Heart left ventricle (tissue), 16 donors: ENCODE results near the gene ACAP3. TPM values are rescaled to one million over a fixed set of nuclear protein-coding genes. Genes with fewer than 3 reads are reported as not detected.

Experiments
- ATAC-seq, 4 donors: fragments of 200-7000 bp; cut with Tn5 transposase; one replicate each; pipeline ENCODE4 v1.9.1; 2020 to 2022; ENCODE audit warnings: moderate library complexity in 4 of 4, mild to moderate bottlenecking in 3 of 4, moderate number of reproducible peaks in 1 of 4
- DNase-seq, 5 donors: peaks; one replicate each; pipeline ENCODE4 v3.0.0-alpha.2; 2020
- H3K27ac ChIP-seq, 12 donors: fragments of 200-600 bp; sonication (generic) in 4 of 12; one replicate each; pipeline versions ENCODE4 v1.5.0 to v1.8.0; 2016 to 2022; ENCODE audit warnings: mild to moderate bottlenecking in 2 of 12
- H3K27me3 ChIP-seq, 9 donors: fragments of 200-600 bp; sonication (generic) in 2 of 9; one replicate each; pipeline versions ENCODE4 v1.5.1 to v1.8.0; 2016 to 2022; ENCODE audit warnings: mild to moderate bottlenecking in 3 of 9
- H3K36me3 ChIP-seq, 9 donors: fragments of 200-600 bp; sonication (generic) in 2 of 9; one replicate each; pipeline versions ENCODE4 v1.5.0 to v1.8.0; 2018 to 2022; ENCODE audit warnings: mild to moderate bottlenecking in 2 of 9
- H3K4me1 ChIP-seq, 12 donors: fragments of 200-600 bp; sonication (generic) in 4 of 12; one replicate each; pipeline versions ENCODE4 v1.5.0 to v1.8.0; 2016 to 2022; ENCODE audit warnings: mild to moderate bottlenecking in 3 of 12
- H3K4me3 ChIP-seq, 12 donors: fragments of 200-600 bp; sonication (generic) in 4 of 12; one replicate each; pipeline versions ENCODE4 v1.5.0 to v1.8.0; 2017 to 2022; ENCODE audit warnings: mild to moderate bottlenecking in 9 of 12, moderate library complexity in 4 of 12
- H3K9me3 ChIP-seq, 12 donors: fragments of 200-600 bp; sonication (generic) in 4 of 12; one replicate each; pipeline versions ENCODE4 v1.5.0 to v1.8.0; 2016 to 2022; ENCODE audit warnings: mild to moderate bottlenecking in 1 of 12
- CTCF ChIP-seq, 12 donors: fragments of 200-600 bp; sonication (generic) in 4 of 12; IDR thresholded peaks; one replicate each; pipeline versions ENCODE4 v1.5.0 to v1.8.0; 2018 to 2022; ENCODE audit warnings: antibody characterized with exemption in 12 of 12, mild to moderate bottlenecking in 5 of 12
- POLR2A ChIP-seq, 2 donors: fragments of 450-650 bp; IDR thresholded peaks; one replicate each; pipeline ENCODE4 v1.6.1; 2017; ENCODE audit warnings: antibody characterized with exemption in 2 of 2, mild to moderate bottlenecking in 2 of 2, moderate library complexity in 2 of 2
- WGBS, 4 donors: extraction: QIAGEN DNeasy Blood & Tissue Kit in 2 of 4; methylation state at CpG; one replicate each; pipeline versions ENCODE4 v1.1.5 to v1.1.7; 2013 to 2018; 5-methylcytosine and 5-hydroxymethylcytosine counted together
- intact Hi-C, 10 donors: fragments of 100-400 bp; cut with DNase I; formaldehyde crosslinking; loops; one replicate each; pipeline versions ENCODE4 v1.11.1 to v1.14.2; 2022
- polyA plus RNA-seq, 2 donors: library from polyadenylated mRNA; stranded (reverse); fragments of 200-250 nt; gene quantifications; one replicate each; pipeline ENCODE4 v1.2.3, GENCODE V29; 2013
- total RNA-seq, 9 donors: library from RNA; depleted of rRNA in 2 of 9; stranded (reverse); fragments of >200 nt in 2 of 9; fragmentation: NEBNext Ultra II Directional in 3 of 9; extraction: Animal tissue kit (Norgen Biotek cat#: 25700) in 3 of 9; gene quantifications; one replicate each; pipeline versions ENCODE4 v1.1.0 to v1.2.4, GENCODE V29; 2016 to 2023
- donor health status: ischemic (EF 13 %, LVEDD 7.1; RV severe dilation, severe dysfunction).
- donor health status: healthy with polysubstance abuse.
- donor health status: DM: no; HTN: yes; CAD: no.
- donor health status: DM: no; HTN: no; CAD: no.
- donor health status: ischemic (EF 25% LVEDD 6.9; RV normal size, moderate dysfunction).
- donor health status: ischemic (EF 25% LVEDD 5.7; RV mildly dilated, moderate dysfunction).
- donor health status: healthy.
- donor health status: DM: yes; HTN: yes; CAD: no.
- donor health status: ischemic (EF 35%, LVEDD 5.7; RV mildly dilated, moderate dysfunction).
- donor health status: nonischemic (EF 11% LVEDD 7.7; RV severe dilation, severe dysfunction).
- donor health status: DM: yes; HTN: yes; CAD: no.
- donor health status: PGD.
- donor health status: ischemic (EF 29% LVEDD 5.4; RV normal size, mild dysfunction).
- donor health status: nonischemic (EF 23%, LVEDD 6.1; RV moderate dilation, normal function).

ACAP3 gene
- total and polyA plus RNA-seq, 11 donors: 20.1 to 59.5 (median 34.1) TPM

GRCh38 chr1:1328254-1328653 lies 20.5 kb upstream of the ACAP3 start:
- 75 to 79% (median 78%) methylated on average over 11 to 15 of the region's 15 CpGs for WGBS, 4 donors
- Histone ChIP-seq H3K4me1 (peaks cover 7 to 65% (median 31%) of the 10 kb centered on the region in 12 donors), H3K4me3 (no peak overlapping the region), H3K9me3 (no peaks in the 10 kb centered on the region), H3K27ac (peak overlapping the region in 1 of 12 donors; percentile 38), H3K27me3 (no peaks in the 10 kb centered on the region), H3K36me3 (peaks cover 0 to 28% (median 22%) of the 10 kb centered on the region in 9 donors)
- no peak for ATAC-seq
- TF ChIP-seq POLR2A (IDR thresholded peaks at IDR 0.05) (no peak), CTCF (IDR thresholded peaks at IDR 0.05) (no peak)
- DNase-seq: no peak
- intact Hi-C loops: no loop called here

GRCh38 chr1:1327291-1327690 lies 19.6 kb upstream of the ACAP3 start:
- TF ChIP-seq CTCF (IDR thresholded peaks at IDR 0.05): no peak
- no peak for TF ChIP-seq POLR2A (IDR thresholded peaks at IDR 0.05)
- ATAC-seq (no peak), DNase-seq (no peak)
- intact Hi-C loops: no loop called here
- no peaks in the 10 kb centered on the region for H3K9me3 ChIP-seq
- 83 to 93% (median 91%) methylated on average over 22 to 40 of the region's 40 CpGs for WGBS, 4 donors
- no peak overlapping the region for H3K27ac ChIP-seq
- peaks cover 0 to 28% (median 22%) of the 10 kb centered on the region in 9 donors for H3K36me3 ChIP-seq
- no peak overlapping the region for H3K4me3 ChIP-seq
- no peaks in the 10 kb centered on the region for H3K27me3 ChIP-seq
- H3K4me1 ChIP-seq: peaks cover 7 to 75% (median 37%) of the 10 kb centered on the region in 12 donors

GRCh38 chr1:1326075-1326605 lies 18.4 kb upstream of the ACAP3 start:
- intact Hi-C loops: no loop called here
- ATAC-seq (no peak), DNase-seq (no peak)
- H3K27me3 ChIP-seq: no peaks in the 10 kb centered on the region
- H3K4me1 ChIP-seq: peaks cover 7 to 81% (median 43%) of the 10 kb centered on the region in 12 donors
- no peaks in the 10 kb centered on the region for H3K9me3 ChIP-seq
- H3K36me3 ChIP-seq: peaks cover 0 to 28% (median 22%) of the 10 kb centered on the region in 9 donors
- TF ChIP-seq CTCF (IDR thresholded peaks at IDR 0.05) (no peak), POLR2A (IDR thresholded peaks at IDR 0.05) (no peak)
- H3K27ac ChIP-seq: peak overlapping the region in 11 of 12 donors; percentile 24 to 98 (median 96)
- H3K4me3 ChIP-seq: peak overlapping the region; percentile 73 to 100 (median 95)
- WGBS, 4 donors: 23 to 39% (median 28%) methylated on average over 7 to 8 of the region's 8 CpGs

GRCh38 chr1:1325288-1326074 lies 17.8 kb upstream of the ACAP3 start:
- TF ChIP-seq CTCF (IDR thresholded peaks at IDR 0.05) (no peak), POLR2A (IDR thresholded peaks at IDR 0.05) (no peak)
- no peaks in the 10 kb centered on the region for H3K27me3 ChIP-seq
- intact Hi-C loops: loop anchor here in 1 of 10 donors (2.0 kb wide), 1 partner anchor 23 kb away; the partner anchor contains the start of gene DVL1
- ATAC-seq (peak in 2 of 4 donors; percentile 47 to 75), DNase-seq (peak in 4 of 5 donors; percentile 67 to 88 (median 80))
- H3K4me3 ChIP-seq: peak overlapping the region; percentile 73 to 100 (median 95)
- WGBS, 4 donors: 20 to 40% (median 28%) methylated on average over 4 to 16 of the region's 16 CpGs
- peak overlapping the region; percentile 88 to 98 (median 96) for H3K27ac ChIP-seq
- peaks cover 7 to 81% (median 44%) of the 10 kb centered on the region in 12 donors for H3K4me1 ChIP-seq
- no peaks in the 10 kb centered on the region for H3K9me3 ChIP-seq
- H3K36me3 ChIP-seq: peaks cover 0 to 30% (median 25%) of the 10 kb centered on the region in 9 donors
